ENCODE results near the gene DTNBP1. TPM values are rescaled to one million over a fixed set of nuclear protein-coding genes. Genes with fewer than 3 reads are reported as not detected.
A peak's percentile ranks its signal among the peaks of the same experiment; 100 is the strongest.

DTNBP1 gene
- total and polyA plus RNA-seq, 2 of the 8 experiments (the other 6 are each of a cell fraction or from before 2014, with no cell fraction given): 13.5 to 22.1 TPM

GRCh38 chr6:15491255-15491985, 171.4 kb downstream of the DTNBP1 start (continued):
- TF ChIP-seq CTCF (IDR thresholded peaks at IDR 0.05; ENCODE audit: control extremely low read depth in 1 of 3, insufficient read depth in 1 of 3, low read depth in 1 of 3, low read length in 3 of 3) (peak; percentile 72 to 86 (median 74)), SRF (IDR thresholded peaks at IDR 0.05; ENCODE audit: low read depth, low read length) (no peak), CBX8 (IDR thresholded peaks at IDR 0.05; ENCODE audit: borderline replicate concordance, low read depth, low read length) (no peak)
